Subcutaneous adipose tissue (tissue), 4 donors: ENCODE data around the gene KDSR. TPM values are rescaled to one million over a fixed set of nuclear protein-coding genes. Genes with fewer than 3 reads are reported as not detected.

Experiments
- total RNA-seq, 4 donors: library from RNA; depleted of rRNA; stranded (reverse); fragments of >200 nt; gene quantifications; one replicate each; pipeline ENCODE4 v1.1.0, GENCODE V29; 2016
- TF ChIP-seq, protein P1 (sequence below): fragments of 450-650 bp; IDR thresholded peaks from one replicate; pipeline ENCODE4 v1.5.1; 2016; ENCODE audit warnings: low read depth, mild to moderate bottlenecking, control low read depth, antibody characterized with exemption, moderate library complexity

The KDSR gene
- total RNA-seq, 4 donors from 2014 or later = 56.2 to 63.7 (median 59.9) TPM

DNA sequence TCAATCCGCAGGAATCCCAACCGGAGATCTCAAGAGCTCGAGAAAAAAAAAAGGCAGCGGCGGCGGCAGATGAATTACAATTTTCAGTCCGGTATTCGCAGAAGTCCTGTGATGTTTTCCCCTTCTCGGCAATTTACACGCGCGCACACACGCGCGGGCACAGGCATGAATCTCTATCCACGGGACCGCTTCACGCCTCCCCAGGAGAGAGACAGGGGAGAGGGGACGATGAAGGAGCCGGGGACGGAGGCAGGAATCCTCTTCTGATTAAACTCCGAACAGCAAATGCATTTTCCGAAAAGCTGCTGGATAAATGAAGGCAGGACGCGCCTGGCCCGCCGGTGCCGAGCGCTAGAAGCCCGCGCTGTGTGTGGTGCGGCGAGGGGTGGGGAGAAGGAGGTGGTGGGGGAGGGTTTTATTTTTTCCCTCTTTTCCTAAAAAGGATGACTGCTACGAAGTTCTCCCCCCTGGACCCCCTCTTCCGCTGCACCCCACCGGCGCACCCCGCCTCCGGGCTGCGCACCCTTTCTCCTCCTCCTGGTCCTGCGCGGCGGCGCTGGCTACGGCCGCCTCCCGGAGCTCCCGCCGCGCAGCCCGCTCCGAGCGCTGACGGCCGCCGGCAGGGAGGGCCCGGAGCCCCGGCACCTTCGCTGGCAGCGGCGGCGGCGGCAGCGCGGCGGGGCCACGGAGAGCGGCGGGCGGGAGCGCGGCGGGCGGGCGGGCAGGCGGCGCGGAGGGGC lies 47.5 kb downstream of the KDSR start, which contains the start of gene BCL2:
TSS of gene BCL2 (minus strand) at position 387 of the 740 bp plus-strand sequence.
- TF ChIP-seq, protein P1, sequence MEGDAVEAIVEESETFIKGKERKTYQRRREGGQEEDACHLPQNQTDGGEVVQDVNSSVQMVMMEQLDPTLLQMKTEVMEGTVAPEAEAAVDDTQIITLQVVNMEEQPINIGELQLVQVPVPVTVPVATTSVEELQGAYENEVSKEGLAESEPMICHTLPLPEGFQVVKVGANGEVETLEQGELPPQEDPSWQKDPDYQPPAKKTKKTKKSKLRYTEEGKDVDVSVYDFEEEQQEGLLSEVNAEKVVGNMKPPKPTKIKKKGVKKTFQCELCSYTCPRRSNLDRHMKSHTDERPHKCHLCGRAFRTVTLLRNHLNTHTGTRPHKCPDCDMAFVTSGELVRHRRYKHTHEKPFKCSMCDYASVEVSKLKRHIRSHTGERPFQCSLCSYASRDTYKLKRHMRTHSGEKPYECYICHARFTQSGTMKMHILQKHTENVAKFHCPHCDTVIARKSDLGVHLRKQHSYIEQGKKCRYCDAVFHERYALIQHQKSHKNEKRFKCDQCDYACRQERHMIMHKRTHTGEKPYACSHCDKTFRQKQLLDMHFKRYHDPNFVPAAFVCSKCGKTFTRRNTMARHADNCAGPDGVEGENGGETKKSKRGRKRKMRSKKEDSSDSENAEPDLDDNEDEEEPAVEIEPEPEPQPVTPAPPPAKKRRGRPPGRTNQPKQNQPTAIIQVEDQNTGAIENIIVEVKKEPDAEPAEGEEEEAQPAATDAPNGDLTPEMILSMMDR = no peak

DNA sequence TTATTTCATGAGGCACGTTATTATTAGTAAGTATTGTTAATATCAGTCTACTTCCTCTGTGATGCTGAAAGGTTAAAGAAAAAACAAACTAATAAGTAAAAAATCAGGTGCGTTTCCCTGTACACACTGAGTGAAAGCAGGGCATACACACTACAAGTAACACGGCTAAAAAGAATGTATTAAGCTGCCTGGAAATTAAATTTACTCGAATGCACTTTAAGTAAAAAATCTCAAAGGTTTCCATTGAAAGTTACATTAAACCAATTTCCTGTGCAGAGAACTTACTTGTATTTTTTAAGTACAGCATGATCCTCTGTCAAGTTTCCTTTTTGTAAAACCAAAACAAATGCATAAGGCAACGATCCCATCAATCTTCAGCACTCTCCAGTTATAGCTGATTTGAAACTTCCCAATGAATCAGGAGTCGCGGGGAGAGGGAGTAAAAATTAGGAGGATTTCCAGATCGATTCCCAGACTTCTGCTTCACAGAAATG lies 48.1 kb downstream of the KDSR start:
- TF ChIP-seq, protein P1 = no peak

DNA sequence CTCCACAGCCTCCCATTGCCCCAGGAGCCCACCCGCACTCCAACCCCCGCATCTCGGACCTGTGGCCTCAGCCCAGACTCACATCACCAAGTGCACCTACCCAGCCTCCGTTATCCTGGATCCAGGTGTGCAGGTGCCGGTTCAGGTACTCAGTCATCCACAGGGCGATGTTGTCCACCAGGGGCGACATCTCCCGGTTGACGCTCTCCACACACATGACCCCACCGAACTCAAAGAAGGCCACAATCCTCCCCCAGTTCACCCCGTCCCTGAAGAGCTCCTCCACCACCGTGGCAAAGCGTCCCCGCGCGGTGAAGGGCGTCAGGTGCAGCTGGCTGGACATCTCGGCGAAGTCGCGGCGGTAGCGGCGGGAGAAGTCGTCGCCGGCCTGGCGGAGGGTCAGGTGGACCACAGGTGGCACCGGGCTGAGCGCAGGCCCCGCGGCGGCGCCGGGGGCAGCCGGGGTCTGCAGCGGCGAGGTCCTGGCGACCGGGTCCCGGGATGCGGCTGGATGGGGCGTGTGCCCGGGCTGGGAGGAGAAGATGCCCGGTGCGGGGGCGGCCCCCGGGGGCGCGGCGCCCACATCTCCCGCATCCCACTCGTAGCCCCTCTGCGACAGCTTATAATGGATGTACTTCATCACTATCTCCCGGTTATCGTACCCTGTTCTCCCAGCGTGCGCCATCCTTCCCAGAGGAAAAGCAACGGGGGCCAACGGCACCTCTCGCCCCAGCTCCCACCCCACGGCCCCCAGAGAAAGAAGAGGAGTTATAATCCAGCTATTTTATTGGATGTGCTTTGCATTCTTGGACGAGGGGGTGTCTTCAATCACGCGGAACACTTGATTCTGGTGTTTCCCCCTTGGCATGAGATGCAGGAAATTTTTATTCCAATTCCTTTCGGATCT lies 48.8 kb downstream of the KDSR start:
- TF ChIP-seq, protein P1 = no peak

DNA sequence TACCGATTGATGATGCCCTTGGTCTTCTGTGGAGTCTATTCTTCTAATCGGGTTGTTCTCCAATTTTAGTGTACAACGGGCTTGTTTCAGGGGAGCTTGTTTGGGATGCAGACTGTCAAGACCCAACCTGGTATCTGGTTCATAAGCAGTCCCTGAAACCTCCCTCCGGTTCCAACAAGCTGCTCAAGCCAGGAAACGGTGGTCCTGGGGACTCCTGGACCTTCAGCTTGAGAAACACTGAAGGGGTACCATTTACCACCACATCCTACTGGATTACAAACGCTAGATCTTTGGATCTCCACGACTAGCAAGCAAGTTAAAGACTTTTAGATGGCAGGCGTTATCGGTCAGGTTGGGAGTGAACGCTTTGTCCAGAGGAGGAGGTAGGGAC lies 49.5 kb downstream of the KDSR start:
- TF ChIP-seq, protein P1 = no peak

DNA sequence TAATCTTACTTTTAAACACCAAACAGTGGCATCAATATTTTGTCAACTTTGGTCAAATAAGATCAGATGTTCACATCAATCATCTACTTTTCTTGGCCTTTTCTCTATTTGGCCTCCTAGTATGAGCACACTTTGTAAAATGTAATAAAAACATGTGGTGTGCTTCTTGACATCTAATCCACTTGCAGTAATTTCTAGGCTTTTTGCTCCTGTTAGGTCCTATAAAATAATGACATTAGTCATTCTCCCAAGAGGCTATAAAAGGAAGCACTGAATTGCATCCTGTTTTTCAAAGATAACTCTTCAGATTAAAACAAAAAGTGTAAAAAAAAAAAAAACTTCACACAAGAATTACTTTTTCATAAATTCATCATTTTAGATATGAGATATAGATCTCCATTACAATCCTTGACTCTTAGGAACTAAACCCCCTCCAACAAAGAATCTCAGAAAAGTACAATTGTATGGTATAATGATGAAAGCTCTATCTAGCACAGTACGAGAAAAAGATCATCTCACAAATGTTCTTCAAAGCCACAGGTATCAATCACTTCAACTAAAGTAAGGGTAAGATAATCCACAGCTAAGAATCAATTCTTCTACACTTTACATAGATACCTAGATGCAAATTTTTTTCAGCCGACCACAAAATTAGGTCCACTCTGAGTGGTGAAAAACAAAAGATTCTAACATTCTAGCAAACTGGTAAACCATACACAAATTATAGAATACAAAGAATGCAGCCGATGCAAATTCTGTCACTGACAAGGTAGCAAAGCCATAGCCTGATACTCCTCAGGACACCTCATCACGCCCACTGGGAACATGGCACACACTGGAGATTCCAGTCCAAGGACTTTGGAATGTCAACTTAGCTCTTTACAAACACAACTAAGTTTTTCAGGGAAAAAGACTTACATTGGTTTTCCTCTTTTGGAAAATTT lies 50.1 kb downstream of the KDSR start:
- TF ChIP-seq, protein P1 = no peak

DNA sequence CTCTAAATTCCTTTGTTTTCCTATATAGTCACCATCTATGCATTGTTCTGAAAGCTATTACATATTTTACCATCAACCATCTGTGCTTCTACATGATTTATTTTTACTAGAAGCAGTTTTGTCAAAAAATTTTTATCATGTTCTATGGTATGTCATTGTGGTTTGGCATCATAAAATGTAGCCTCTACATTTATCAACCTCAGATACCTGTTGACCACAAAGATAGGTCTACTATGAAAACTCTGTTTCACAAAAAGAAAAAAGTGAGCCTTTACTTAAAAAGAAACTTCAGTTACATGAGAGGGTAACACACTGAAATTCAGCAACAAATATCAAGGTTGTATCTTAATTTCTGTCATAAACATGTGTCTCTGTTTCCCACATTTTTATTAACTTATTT lies 51.1 kb downstream of the KDSR start:
- TF ChIP-seq, protein P1 = no peak
